T47D (cell line): ENCODE measurements around the gene CTTNBP2.

ENCODE experiments used
- DNase-seq, 2 experiments: peaks; one replicate each; pipeline versions ENCODE4 v3.0.0 to v3.0.0-alpha.2; 2011 to 2012; ENCODE audit warnings: low read depth in 1 of 2, low spot score in 1 of 2
- JUND ChIP-seq: IDR thresholded peaks from 2 replicates; pipeline ENCODE4 v1.6.1; 2012; ENCODE audit warnings: low read depth
- in situ Hi-C: cut with HindIII; loops from 2 replicates; pipeline ENCODE4 v1.10.0; 2016; ENCODE audit warnings: low sequenced_read_pairs, low pct_unique_long_range_greater_than_20kb

Gene CTTNBP2

DNA sequence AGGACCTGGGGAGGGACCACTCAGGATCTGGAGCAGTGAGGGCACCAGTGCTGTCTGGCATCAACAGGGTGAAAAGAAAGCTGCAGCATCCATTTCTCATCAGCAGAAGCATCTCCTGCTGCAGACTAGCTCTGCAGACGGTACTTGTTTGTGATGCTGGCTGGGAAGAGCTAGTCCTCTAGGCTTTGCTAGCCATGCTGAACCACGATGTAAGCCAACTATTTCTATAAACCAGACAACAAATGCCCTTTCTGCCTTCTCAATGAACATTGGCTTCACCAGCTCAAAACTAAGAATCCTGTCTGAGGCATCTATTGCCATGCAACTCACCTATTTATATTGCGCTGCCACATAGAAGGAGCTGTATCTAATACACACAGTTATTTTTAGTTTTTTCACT, 65.6 kb downstream of the CTTNBP2 start:
- in situ Hi-C loops, result no loop called here
- TF ChIP-seq JUND, result no peak
- DNase-seq, result no peak

- no peak for DNase-seq
- TF ChIP-seq JUND, result no peak
- in situ Hi-C loops, result no loop called here
Observed at GRCh38 chr7:117806011-117806410, 67.2 kb downstream of the CTTNBP2 start.

DNA sequence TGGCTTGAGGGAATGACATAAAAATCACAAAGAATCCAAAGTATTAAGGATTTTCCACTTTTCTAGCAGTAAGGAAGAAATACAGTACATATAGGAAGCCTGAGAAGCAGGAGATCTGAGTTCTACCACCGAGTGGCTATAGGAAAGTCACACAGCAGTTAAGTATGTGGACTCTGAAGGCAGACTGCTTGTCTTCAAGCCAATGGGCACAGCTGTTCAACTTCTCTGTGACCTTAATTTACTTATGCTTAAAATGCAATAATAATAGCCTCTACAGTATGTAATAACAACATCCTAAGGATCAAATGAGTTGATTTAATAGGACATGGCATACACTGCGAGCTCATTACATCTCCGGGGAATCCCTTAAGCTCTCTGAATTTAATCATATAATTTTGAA, 68.0 kb downstream of the CTTNBP2 start:
- in situ Hi-C loops, result no loop called here
- TF ChIP-seq JUND, result no peak
- no peak for DNase-seq

- in situ Hi-C loops, result no loop called here
- no peak for DNase-seq
- no peak for TF ChIP-seq JUND
Observed at GRCh38 chr7:117803476-117803875, 69.8 kb downstream of the CTTNBP2 start.

GRCh38 chr7:117802660-117803059, 70.6 kb downstream of the CTTNBP2 start:
- TF ChIP-seq JUND, result no peak
- in situ Hi-C loops, result no loop called here
- DNase-seq, result no peak

- DNase-seq, result no peak
- TF ChIP-seq JUND, result no peak
- in situ Hi-C loops, result no loop called here
Observed at GRCh38 chr7:117800841-117801240, 72.4 kb downstream of the CTTNBP2 start.

GRCh38 chr7:117800406-117800805, 72.8 kb downstream of the CTTNBP2 start:
- in situ Hi-C loops, result no loop called here
- DNase-seq, result no peak
- TF ChIP-seq JUND, result no peak

DNA sequence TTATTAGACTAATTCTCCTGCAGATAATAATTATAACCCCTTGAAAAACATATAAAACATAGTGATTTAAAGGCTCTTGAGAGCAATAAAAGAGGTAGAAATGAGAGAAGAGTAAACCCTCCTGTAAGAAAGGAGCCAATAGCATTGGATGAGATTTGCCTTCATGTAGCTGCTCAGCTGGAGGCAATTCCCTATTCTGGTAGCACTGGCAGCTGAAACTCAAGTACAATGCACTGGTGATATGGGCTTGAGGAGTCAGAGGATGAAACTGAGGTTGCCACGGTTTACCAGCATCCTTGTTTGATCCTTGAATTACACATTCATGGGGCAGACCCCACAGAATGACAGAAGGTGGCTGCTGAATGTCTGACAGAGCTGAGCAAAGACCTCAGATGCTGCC, 76.4 kb downstream of the CTTNBP2 start:
- no peak for TF ChIP-seq JUND
- no peak for DNase-seq
- in situ Hi-C loops, result no loop called here

DNA sequence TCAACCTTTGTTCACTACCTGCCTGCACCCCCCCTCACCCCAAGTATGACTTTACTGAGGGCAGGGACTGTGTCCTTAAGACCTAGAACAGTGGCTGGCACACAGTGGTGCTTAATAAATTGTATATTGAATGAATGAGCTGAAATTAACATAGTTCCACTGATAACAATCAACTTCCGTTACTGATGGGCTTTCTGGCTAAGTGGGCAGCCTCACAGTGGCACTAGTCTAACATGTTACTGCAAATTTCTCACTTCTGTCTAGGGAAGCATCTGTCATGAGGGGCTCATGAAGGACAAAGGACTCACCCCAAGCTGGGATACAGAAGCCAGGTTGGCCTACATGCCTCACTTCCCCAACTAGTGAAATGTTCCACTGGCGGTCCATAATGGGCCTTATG, 79.3 kb downstream of the CTTNBP2 start:
- no peak for DNase-seq
- in situ Hi-C loops, result no loop called here
- no peak for TF ChIP-seq JUND

GRCh38 chr7:117793521-117793920, 79.7 kb downstream of the CTTNBP2 start:
- in situ Hi-C loops, result no loop called here
- TF ChIP-seq JUND, result no peak
- no peak for DNase-seq

- in situ Hi-C loops, result no loop called here
- peak in 1 of 2 experiments; percentile 21 for DNase-seq
- TF ChIP-seq JUND, result no peak
Observed at GRCh38 chr7:117791877-117792780, 81.1 kb downstream of the CTTNBP2 start.

DNA sequence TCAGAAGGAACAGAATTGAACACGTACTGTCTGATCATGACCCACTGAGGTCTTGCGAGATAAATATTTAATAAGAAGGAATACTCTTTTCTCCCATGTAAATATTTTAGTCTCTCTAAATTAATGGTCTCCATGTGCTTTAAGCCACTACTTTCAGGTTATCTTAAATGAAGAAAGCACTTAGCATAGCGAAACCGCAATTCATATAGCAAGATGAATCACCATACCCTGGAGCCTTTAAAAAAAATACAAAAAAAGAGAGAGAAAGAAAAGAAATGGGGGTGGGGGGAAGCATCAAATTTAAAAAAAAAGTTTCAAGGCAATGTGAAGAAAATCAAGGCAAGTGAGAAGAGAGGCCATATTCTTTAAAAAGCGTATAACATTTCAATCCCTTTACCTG, 82.5 kb downstream of the CTTNBP2 start:
- in situ Hi-C loops, result no loop called here
- no peak for TF ChIP-seq JUND
- no peak for DNase-seq

DNA sequence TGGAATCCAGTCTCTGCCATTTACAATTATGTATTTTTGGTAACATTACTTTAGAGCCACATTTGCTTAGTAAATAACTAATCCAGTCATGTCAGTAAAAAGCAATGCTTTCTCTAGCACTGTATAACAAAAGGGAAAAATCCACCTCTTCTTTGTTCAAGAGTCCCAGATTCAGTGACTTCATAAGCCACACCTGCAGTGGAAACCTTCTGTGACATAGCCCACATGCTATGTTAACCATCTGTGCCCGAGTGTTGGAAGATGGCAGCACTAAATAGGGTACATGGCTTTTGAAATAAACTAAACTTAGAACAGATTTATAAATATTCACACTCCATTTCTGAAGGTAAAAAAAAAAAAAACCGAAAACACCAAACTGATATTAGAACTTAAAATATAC, 83.0 kb downstream of the CTTNBP2 start:
- no peak for TF ChIP-seq JUND
- in situ Hi-C loops, result no loop called here
- no peak for DNase-seq

DNA sequence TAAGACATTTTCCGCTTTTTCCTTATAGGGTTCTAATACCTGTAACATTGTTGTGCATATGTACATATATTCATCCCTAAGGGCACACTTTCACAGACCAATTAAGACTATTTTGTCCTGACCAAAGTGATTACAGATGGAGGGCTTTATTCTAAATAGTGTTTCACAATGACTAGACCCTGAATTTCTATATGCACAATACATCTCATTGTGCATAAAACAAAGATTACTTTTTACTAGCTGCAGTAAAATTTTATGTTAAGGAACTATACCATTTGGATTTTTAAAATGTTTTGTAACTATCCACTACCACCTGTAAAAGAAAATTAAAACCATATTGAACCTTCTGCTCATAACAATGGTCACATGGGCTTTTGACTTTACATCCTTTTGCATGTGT, 87.8 kb downstream of the CTTNBP2 start:
- DNase-seq, result no peak
- no peak for TF ChIP-seq JUND
- in situ Hi-C loops, result no loop called here
